ENCODE data around the gene INPP5A. TPM values are rescaled to one million over a fixed set of nuclear protein-coding genes. Genes with fewer than 3 reads are reported as not detected.

The INPP5A gene
- total and polyA plus RNA-seq, 2 donors (not counting 1 experiment from before 2014, with no cell fraction given): 9.3 to 87.8 TPM

DNA sequence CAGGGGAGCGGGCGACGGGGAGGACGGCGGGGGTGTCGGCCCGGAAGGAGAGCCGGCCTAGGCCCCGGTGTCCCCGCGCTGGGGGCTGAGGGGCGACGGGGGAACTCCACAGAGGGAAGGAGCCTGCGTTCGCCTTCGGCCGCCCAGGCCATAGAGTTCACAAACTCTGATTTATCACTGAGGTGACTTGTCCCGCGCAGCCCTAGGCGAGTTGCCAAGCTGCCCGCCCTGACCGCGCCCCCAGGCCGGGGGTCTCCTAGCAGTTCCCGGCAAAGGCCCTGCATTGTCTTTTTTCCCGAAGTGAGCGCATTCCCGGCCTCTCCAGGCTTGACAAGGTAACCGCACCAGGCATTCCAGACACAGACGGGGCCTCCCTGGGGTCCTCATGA is 251.2 kb downstream of the INPP5A start:
- Mint-ChIP-seq H3K27me3 (peaks cover 7% of the 10 kb centered on the region), H3K4me1 (peaks cover 7% of the 10 kb centered on the region), H3K4me3 (no peak overlapping the region), H3K27ac (no peak overlapping the region), H3K9me3 (ENCODE audit: insufficient read depth) (no peaks in the 10 kb centered on the region)
- ChIA-PET POLR2A (no interaction called here), CTCF (no interaction called here)
- Histone ChIP-seq H3K36me3 (replicated peaks in 1 of 2; ENCODE audit: control extremely low read depth in 1 of 2, control insufficient read depth in 1 of 2, extremely low read depth in 1 of 2, insufficient read depth in 2 of 2, low read length in 1 of 2) (no peaks in the 10 kb centered on the region), H3K4me3 (ENCODE audit: control extremely low read depth in 1 of 5, extremely low read depth in 1 of 5, insufficient read depth in 1 of 5, low read depth in 2 of 5, low read length in 4 of 5) (no peak overlapping the region), H3K27ac (ENCODE audit: low read length in 2 of 2) (no peak overlapping the region), H3K27me3 (replicated peaks in 1 of 4; ENCODE audit: control extremely low read depth in 1 of 4, control insufficient read depth in 3 of 4, insufficient read depth in 4 of 4, low read length in 3 of 4) (peaks cover 0 to 26% (median 5%) of the 10 kb centered on the region in 4 experiments), H3K9ac (ENCODE audit: low read length) (no peak overlapping the region), H3K9me3 (ENCODE audit: control extremely low read depth in 1 of 3, control insufficient read depth in 2 of 3, insufficient read depth in 1 of 3, low read length in 2 of 3) (peaks cover 0 to 24% (median 0%) of the 10 kb centered on the region in 3 donors), H2AFZ (ENCODE audit: insufficient read depth, low read depth, low read length, poor library complexity, severe bottlenecking) (no peak overlapping the region), H3K4me2 (replicated peaks; ENCODE audit: low read depth, low read length, poor library complexity, severe bottlenecking) (no peak overlapping the region), H3K79me2 (ENCODE audit: control insufficient read depth, insufficient read depth, low read length) (no peaks in the 10 kb centered on the region), H3K4me1 (ENCODE audit: control insufficient read depth in 2 of 2, insufficient read depth in 2 of 2, low read length in 2 of 2) (peaks cover 3 to 25% of the 10 kb centered on the region in 2 donors), H4K20me1 (ENCODE audit: control insufficient read depth, insufficient read depth, low read length, poor library complexity, severe bottlenecking) (no peaks in the 10 kb centered on the region)
- no peak for ATAC-seq (ENCODE audit: low read depth)
- intact Hi-C loops (cut with micrococcal nuclease): no loop called here
- TF ChIP-seq CTCF (IDR thresholded peaks at IDR 0.05): no peak
- TF ChIP-seq EZH2 (IDR thresholded peaks at IDR 0.05; ENCODE audit: borderline replicate concordance, insufficient read depth, low read depth, low read length, poor library complexity, severe bottlenecking): no peak
- no peak for DNase-seq
- WGBS (ENCODE audit: insufficient coverage): 7% methylated on average over 30 of the region's 30 CpGs

DNA sequence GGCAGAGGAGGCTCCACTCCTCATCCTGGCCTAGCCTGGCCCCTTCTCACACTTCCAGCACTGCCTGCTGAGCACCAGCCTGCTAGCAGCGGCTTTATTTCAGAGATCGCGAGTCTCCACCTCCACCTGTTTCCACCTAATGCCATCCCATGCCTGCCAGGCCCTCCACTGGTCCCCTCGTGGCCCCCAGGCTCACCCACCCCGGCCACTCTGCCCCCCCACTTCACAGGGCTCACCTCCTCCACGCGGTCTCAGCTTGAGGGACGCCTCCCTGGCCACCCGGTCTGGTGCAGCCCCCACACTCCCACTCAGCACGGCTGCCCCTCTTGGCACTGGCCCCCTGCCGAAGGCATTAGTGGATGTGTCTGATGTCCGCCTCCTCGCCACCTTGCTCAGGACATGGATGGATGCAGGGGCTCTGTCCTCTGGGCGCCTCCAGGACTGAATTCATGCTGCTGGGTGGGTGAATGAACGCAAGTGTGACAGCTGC is 252.1 kb downstream of the INPP5A start:
- TF ChIP-seq EZH2 (IDR thresholded peaks at IDR 0.05; ENCODE audit: borderline replicate concordance, insufficient read depth, low read depth, low read length, poor library complexity, severe bottlenecking): no peak
- TF ChIP-seq CTCF (IDR thresholded peaks at IDR 0.05): no peak
- no peaks in the 10 kb centered on the region for H3K36me3 ChIP-seq (replicated peaks in 1 of 2; ENCODE audit: control extremely low read depth in 1 of 2, control insufficient read depth in 1 of 2, extremely low read depth in 1 of 2, insufficient read depth in 2 of 2, low read length in 1 of 2)
- DNase-seq (no peak), ATAC-seq (ENCODE audit: low read depth) (no peak)
- Mint-ChIP-seq H3K4me1 (peaks cover 4% of the 10 kb centered on the region), H3K27me3 (peaks cover 7% of the 10 kb centered on the region), H3K27ac (no peak overlapping the region), H3K4me3 (no peak overlapping the region), H3K9me3 (ENCODE audit: insufficient read depth) (no peaks in the 10 kb centered on the region)
- intact Hi-C loops (cut with micrococcal nuclease): no loop called here
- CTCF ChIA-PET: no interaction called here
- POLR2A ChIA-PET: no interaction called here
- H3K27ac ChIP-seq (ENCODE audit: low read length in 2 of 2): no peak overlapping the region
- H3K4me2 ChIP-seq (replicated peaks; ENCODE audit: low read depth, low read length, poor library complexity, severe bottlenecking): no peak overlapping the region
- peaks cover 0 to 21% (median 5%) of the 10 kb centered on the region in 4 experiments for H3K27me3 ChIP-seq (replicated peaks in 1 of 4; ENCODE audit: control extremely low read depth in 1 of 4, control insufficient read depth in 3 of 4, insufficient read depth in 4 of 4, low read length in 3 of 4)
- peaks cover 0 to 17% of the 10 kb centered on the region in 2 donors for H3K4me1 ChIP-seq (ENCODE audit: control insufficient read depth in 2 of 2, insufficient read depth in 2 of 2, low read length in 2 of 2)
- H3K9me3 ChIP-seq (ENCODE audit: control extremely low read depth in 1 of 3, control insufficient read depth in 2 of 3, insufficient read depth in 1 of 3, low read length in 2 of 3): peaks cover 0 to 18% (median 0%) of the 10 kb centered on the region in 3 donors
- no peaks in the 10 kb centered on the region for H3K79me2 ChIP-seq (ENCODE audit: control insufficient read depth, insufficient read depth, low read length)
- WGBS (ENCODE audit: insufficient coverage): 80% methylated on average over 15 of the region's 15 CpGs
- no peak overlapping the region for H3K9ac ChIP-seq (ENCODE audit: low read length)
- no peaks in the 10 kb centered on the region for H4K20me1 ChIP-seq (ENCODE audit: control insufficient read depth, insufficient read depth, low read length, poor library complexity, severe bottlenecking)
- H3K4me3 ChIP-seq (ENCODE audit: control extremely low read depth in 1 of 5, extremely low read depth in 1 of 5, insufficient read depth in 1 of 5, low read depth in 2 of 5, low read length in 4 of 5): no peak overlapping the region
- H2AFZ ChIP-seq (ENCODE audit: insufficient read depth, low read depth, low read length, poor library complexity, severe bottlenecking): no peak overlapping the region
